Measurements from ENCODE around the gene SOHLH2.

DNA sequence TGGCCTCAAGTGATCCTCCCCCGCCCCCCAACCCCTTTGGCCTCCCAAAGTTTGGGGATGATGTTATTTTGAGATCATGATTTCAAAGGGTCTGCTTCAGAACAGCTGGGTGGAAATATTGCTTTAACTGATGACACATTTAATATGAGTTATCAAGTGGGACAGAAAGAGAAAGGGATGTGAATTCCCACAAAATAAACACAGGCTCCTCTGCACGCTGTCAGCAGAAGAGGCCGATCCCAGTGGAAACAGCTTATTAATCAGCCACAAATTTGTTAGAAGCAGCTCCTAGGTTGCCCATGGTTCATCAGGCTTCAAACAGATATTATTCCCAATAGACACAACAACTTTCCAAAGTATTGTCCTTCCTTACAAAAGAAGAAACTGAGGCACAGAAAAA is 87.9 kb downstream of the SOHLH2 start:
- TF ChIP-seq, protein P1, sequence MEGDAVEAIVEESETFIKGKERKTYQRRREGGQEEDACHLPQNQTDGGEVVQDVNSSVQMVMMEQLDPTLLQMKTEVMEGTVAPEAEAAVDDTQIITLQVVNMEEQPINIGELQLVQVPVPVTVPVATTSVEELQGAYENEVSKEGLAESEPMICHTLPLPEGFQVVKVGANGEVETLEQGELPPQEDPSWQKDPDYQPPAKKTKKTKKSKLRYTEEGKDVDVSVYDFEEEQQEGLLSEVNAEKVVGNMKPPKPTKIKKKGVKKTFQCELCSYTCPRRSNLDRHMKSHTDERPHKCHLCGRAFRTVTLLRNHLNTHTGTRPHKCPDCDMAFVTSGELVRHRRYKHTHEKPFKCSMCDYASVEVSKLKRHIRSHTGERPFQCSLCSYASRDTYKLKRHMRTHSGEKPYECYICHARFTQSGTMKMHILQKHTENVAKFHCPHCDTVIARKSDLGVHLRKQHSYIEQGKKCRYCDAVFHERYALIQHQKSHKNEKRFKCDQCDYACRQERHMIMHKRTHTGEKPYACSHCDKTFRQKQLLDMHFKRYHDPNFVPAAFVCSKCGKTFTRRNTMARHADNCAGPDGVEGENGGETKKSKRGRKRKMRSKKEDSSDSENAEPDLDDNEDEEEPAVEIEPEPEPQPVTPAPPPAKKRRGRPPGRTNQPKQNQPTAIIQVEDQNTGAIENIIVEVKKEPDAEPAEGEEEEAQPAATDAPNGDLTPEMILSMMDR (conservative IDR thresholded peaks at IDR 0.05; ENCODE audit: low read depth, low read length), result no peak
- no peak for TF ChIP-seq EZH2phosphoT487 (IDR thresholded peaks at IDR 0.05; ENCODE audit: borderline replicate concordance, low read length)
- no peak for TF ChIP-seq EZH2 (IDR thresholded peaks at IDR 0.05; ENCODE audit: low read length, unreplicated experiment)
